ENCODE data around the gene FHDC1.

DNA sequence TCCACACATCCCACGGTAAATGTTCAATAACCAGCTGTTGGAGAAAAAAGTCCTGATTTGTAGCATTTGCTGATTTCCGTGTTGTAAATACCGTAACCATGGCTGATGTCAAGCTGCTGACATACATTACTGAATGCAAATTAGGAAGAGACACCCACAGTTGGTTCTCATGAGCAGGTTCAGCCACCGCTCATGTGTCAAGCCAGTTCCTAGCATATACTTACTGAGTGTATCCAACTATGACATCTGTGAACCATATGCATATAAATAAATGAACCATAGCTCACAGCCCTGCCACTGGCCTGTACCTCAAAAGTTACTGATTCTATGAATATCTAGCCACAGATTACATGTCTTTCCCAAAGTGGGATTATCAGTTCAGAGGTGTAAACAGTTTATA, 29.5 kb downstream of the FHDC1 start:
- TF ChIP-seq CTCF (conservative IDR thresholded peaks at IDR 0.05; ENCODE audit: low read depth, low read length), result no peak
- TF ChIP-seq EZH2 (IDR thresholded peaks at IDR 0.05; ENCODE audit: low read length, unreplicated experiment), result no peak
